Neural cell (in vitro differentiated cells): Measurements from ENCODE around the gene TBC1D23.

Experiments used
- CTCF ChIP-seq: fragments of 450-650 bp; IDR thresholded peaks from 2 replicates; pipeline ENCODE4 v1.5.1; 2014; ENCODE audit warnings: antibody characterized with exemption, mild to moderate bottlenecking, moderate library complexity; ENCODE audit not compliant: poor library complexity, severe bottlenecking
- EZH2 ChIP-seq: fragments of 200-600, 300-800 bp; shearing (Covaris generic), sonication (generic); IDR thresholded peaks from 2 replicates; pipeline ENCODE4 v1.6.1; 2014; ENCODE audit warnings: antibody characterized with exemption, low read length, borderline replicate concordance, mild to moderate bottlenecking; ENCODE audit not compliant: insufficient read depth, poor library complexity, severe bottlenecking
- MXI1 ChIP-seq: fragments of 450-650 bp; conservative IDR thresholded peaks from 2 replicates; pipeline ENCODE4 v1.6.1; 2014; ENCODE audit warnings: antibody characterized with exemption, mild to moderate bottlenecking; ENCODE audit not compliant: poor library complexity, severe bottlenecking
- RAD21 ChIP-seq: fragments of 450-650 bp; conservative IDR thresholded peaks from 2 replicates; pipeline ENCODE4 v1.6.1; 2014; ENCODE audit warnings: antibody characterized with exemption, mild to moderate bottlenecking, moderate library complexity
- TAF1 ChIP-seq: IDR thresholded peaks from 2 replicates; pipeline ENCODE4 v1.6.1; 2012; ENCODE audit warnings: low read depth
- TF ChIP-seq, protein P1 (sequence below): IDR thresholded peaks from 2 replicates; pipeline ENCODE4 v1.6.1; 2012; ENCODE audit warnings: borderline replicate concordance

- no peak for TF ChIP-seq CTCF
- no peak for TF ChIP-seq TAF1
- TF ChIP-seq, protein P1, sequence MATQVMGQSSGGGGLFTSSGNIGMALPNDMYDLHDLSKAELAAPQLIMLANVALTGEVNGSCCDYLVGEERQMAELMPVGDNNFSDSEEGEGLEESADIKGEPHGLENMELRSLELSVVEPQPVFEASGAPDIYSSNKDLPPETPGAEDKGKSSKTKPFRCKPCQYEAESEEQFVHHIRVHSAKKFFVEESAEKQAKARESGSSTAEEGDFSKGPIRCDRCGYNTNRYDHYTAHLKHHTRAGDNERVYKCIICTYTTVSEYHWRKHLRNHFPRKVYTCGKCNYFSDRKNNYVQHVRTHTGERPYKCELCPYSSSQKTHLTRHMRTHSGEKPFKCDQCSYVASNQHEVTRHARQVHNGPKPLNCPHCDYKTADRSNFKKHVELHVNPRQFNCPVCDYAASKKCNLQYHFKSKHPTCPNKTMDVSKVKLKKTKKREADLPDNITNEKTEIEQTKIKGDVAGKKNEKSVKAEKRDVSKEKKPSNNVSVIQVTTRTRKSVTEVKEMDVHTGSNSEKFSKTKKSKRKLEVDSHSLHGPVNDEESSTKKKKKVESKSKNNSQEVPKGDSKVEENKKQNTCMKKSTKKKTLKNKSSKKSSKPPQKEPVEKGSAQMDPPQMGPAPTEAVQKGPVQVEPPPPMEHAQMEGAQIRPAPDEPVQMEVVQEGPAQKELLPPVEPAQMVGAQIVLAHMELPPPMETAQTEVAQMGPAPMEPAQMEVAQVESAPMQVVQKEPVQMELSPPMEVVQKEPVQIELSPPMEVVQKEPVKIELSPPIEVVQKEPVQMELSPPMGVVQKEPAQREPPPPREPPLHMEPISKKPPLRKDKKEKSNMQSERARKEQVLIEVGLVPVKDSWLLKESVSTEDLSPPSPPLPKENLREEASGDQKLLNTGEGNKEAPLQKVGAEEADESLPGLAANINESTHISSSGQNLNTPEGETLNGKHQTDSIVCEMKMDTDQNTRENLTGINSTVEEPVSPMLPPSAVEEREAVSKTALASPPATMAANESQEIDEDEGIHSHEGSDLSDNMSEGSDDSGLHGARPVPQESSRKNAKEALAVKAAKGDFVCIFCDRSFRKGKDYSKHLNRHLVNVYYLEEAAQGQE: no peak
- no peak for TF ChIP-seq EZH2
- TF ChIP-seq MXI1: no peak
- TF ChIP-seq RAD21: no peak
These were observed 5.7 kb downstream of the TBC1D23 start for GRCh38 chr3:100266531-100266930.
